ENCODE data around the gene LARGE1. TPM values are rescaled to one million over a fixed set of nuclear protein-coding genes. Genes with fewer than 3 reads are reported as not detected.

The LARGE1 gene
- total RNA-seq, 1 experiment from 2014 or later, result 5.8 TPM

GRCh38 chr22:33771136-33771535 lies 149.1 kb downstream of the LARGE1 start:
- Mint-ChIP-seq H3K4me1 (ENCODE audit: low read depth, unreplicated experiment) (no peaks in the 10 kb centered on the region), H3K9me3 (ENCODE audit: unreplicated experiment) (no peaks in the 10 kb centered on the region), H3K36me3 (ENCODE audit: insufficient read depth, unreplicated experiment) (no peaks in the 10 kb centered on the region), H3K27ac (ENCODE audit: unreplicated experiment) (no peak overlapping the region), H3K27me3 (ENCODE audit: insufficient read depth, unreplicated experiment) (peaks cover 2% of the 10 kb centered on the region), H3K4me3 (ENCODE audit: unreplicated experiment) (no peak overlapping the region)
- Histone ChIP-seq H3K4me1 (no peaks in the 10 kb centered on the region), H3K4me3 (ENCODE audit: low read depth, low read length) (no peak overlapping the region), H3K27me3 (replicated peaks; ENCODE audit: control insufficient read depth, insufficient read depth, low read length) (no peaks in the 10 kb centered on the region), H3K36me3 (ENCODE audit: control insufficient read depth, insufficient read depth, low read length) (no peaks in the 10 kb centered on the region), H3K9me3 (no peaks in the 10 kb centered on the region)
- intact Hi-C loops (cut with micrococcal nuclease; ENCODE audit: unreplicated experiment), result no loop called here
- no peak for DNase-seq
- no TSS peak for BruUV-seq (replicated peaks)
- TF ChIP-seq, protein P1, sequence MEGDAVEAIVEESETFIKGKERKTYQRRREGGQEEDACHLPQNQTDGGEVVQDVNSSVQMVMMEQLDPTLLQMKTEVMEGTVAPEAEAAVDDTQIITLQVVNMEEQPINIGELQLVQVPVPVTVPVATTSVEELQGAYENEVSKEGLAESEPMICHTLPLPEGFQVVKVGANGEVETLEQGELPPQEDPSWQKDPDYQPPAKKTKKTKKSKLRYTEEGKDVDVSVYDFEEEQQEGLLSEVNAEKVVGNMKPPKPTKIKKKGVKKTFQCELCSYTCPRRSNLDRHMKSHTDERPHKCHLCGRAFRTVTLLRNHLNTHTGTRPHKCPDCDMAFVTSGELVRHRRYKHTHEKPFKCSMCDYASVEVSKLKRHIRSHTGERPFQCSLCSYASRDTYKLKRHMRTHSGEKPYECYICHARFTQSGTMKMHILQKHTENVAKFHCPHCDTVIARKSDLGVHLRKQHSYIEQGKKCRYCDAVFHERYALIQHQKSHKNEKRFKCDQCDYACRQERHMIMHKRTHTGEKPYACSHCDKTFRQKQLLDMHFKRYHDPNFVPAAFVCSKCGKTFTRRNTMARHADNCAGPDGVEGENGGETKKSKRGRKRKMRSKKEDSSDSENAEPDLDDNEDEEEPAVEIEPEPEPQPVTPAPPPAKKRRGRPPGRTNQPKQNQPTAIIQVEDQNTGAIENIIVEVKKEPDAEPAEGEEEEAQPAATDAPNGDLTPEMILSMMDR (IDR thresholded peaks at IDR 0.05; ENCODE audit: insufficient read depth in 1 of 2, low read depth in 1 of 2, low read length in 1 of 2, severe bottlenecking in 1 of 2, unreplicated experiment in 1 of 2), result no peak
- CTCF ChIA-PET, result no interaction called here
- POLR2A ChIA-PET, result no interaction called here

DNA sequence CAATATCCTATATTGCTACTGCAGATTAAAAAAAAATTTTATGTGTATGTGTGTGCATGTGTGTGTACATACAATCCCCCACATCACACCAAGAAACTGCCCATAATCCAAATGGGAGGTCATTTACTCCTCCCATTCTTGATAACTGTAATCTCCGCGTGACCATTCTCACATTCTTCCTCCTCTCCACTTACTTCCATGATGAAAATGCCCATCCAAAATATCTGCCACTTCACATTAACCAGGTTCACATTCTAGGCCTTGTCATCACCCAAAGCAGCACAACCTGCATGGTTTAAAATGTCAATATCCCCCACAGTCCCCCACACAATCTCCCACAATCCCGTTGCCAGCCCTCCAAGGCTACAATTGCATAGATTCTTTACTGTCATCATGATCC lies 149.6 kb downstream of the LARGE1 start:
- Mint-ChIP-seq H3K36me3 (ENCODE audit: insufficient read depth, unreplicated experiment) (no peaks in the 10 kb centered on the region), H3K9me3 (ENCODE audit: unreplicated experiment) (no peaks in the 10 kb centered on the region), H3K27ac (ENCODE audit: unreplicated experiment) (no peak overlapping the region), H3K4me3 (ENCODE audit: unreplicated experiment) (no peak overlapping the region), H3K27me3 (ENCODE audit: insufficient read depth, unreplicated experiment) (peaks cover 2% of the 10 kb centered on the region), H3K4me1 (ENCODE audit: low read depth, unreplicated experiment) (no peaks in the 10 kb centered on the region)
- no peak for DNase-seq
- intact Hi-C loops (cut with micrococcal nuclease; ENCODE audit: unreplicated experiment), result no loop called here
- no TSS peak for BruUV-seq (replicated peaks)
- Histone ChIP-seq H3K4me1 (no peaks in the 10 kb centered on the region), H3K36me3 (ENCODE audit: control insufficient read depth, insufficient read depth, low read length) (no peaks in the 10 kb centered on the region), H3K9me3 (no peaks in the 10 kb centered on the region), H3K27me3 (replicated peaks; ENCODE audit: control insufficient read depth, insufficient read depth, low read length) (no peaks in the 10 kb centered on the region), H3K4me3 (ENCODE audit: low read depth, low read length) (no peak overlapping the region)
- CTCF ChIA-PET, result no interaction called here
- POLR2A ChIA-PET, result no interaction called here
- TF ChIP-seq, protein P1 (IDR thresholded peaks at IDR 0.05; ENCODE audit: insufficient read depth in 1 of 2, low read depth in 1 of 2, low read length in 1 of 2, severe bottlenecking in 1 of 2, unreplicated experiment in 1 of 2), result no peak

GRCh38 chr22:33766091-33766490 lies 154.2 kb downstream of the LARGE1 start:
- TF ChIP-seq, protein P1 (IDR thresholded peaks at IDR 0.05; ENCODE audit: insufficient read depth in 1 of 2, low read depth in 1 of 2, low read length in 1 of 2, severe bottlenecking in 1 of 2, unreplicated experiment in 1 of 2), result no peak
- intact Hi-C loops (cut with micrococcal nuclease; ENCODE audit: unreplicated experiment), result no loop called here
- Histone ChIP-seq H3K36me3 (ENCODE audit: control insufficient read depth, insufficient read depth, low read length) (no peaks in the 10 kb centered on the region), H3K4me1 (no peaks in the 10 kb centered on the region), H3K27me3 (replicated peaks; ENCODE audit: control insufficient read depth, insufficient read depth, low read length) (no peaks in the 10 kb centered on the region), H3K9me3 (no peaks in the 10 kb centered on the region), H3K4me3 (ENCODE audit: low read depth, low read length) (no peak overlapping the region)
- no peak for DNase-seq
- H3K36me3 Mint-ChIP-seq (ENCODE audit: insufficient read depth, unreplicated experiment), result no peaks in the 10 kb centered on the region
- H3K9me3 Mint-ChIP-seq (ENCODE audit: unreplicated experiment), result no peaks in the 10 kb centered on the region
- no peak overlapping the region for H3K4me3 Mint-ChIP-seq (ENCODE audit: unreplicated experiment)
- no TSS peak for BruUV-seq (replicated peaks)
- POLR2A ChIA-PET, result no interaction called here
- H3K27ac Mint-ChIP-seq (ENCODE audit: unreplicated experiment), result no peak overlapping the region
- CTCF ChIA-PET, result no interaction called here
- H3K4me1 Mint-ChIP-seq (ENCODE audit: low read depth, unreplicated experiment), result no peaks in the 10 kb centered on the region
- H3K27me3 Mint-ChIP-seq (ENCODE audit: insufficient read depth, unreplicated experiment), result no peaks in the 10 kb centered on the region
